GM19193 (cell line): ENCODE results near the gene RPUSD1.
A peak's percentile ranks its signal among the peaks of the same experiment; 100 is the strongest.

Experiments
- POLR2A ChIP-seq: IDR thresholded peaks from 4 replicates; pipeline ENCODE4 v1.6.1; 2011; ENCODE audit not compliant: insufficient read depth, insufficient read length; ENCODE audit errors: extremely low read depth

The RPUSD1 gene

DNA sequence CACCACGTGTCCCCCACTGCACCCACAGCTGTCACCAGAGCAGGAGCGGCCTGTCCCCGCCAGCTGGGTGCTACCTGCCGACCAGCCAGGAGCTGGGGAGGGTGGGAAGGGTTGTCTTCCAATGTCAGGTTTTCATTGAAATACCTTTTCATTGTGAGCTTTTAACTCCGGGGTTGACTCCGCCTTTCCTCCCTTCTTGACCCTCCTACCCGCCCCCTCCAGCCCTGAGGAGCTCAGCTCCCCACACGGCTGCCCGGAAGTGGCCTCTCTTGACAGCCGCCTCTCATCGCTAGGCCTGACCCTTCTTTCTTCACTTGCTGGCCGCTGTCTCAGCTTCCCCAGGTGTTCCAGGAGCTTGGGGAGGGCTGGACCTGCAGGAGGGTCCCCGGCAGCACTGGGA lies 33.6 kb upstream of the RPUSD1 start:
- no peak for TF ChIP-seq POLR2A

DNA sequence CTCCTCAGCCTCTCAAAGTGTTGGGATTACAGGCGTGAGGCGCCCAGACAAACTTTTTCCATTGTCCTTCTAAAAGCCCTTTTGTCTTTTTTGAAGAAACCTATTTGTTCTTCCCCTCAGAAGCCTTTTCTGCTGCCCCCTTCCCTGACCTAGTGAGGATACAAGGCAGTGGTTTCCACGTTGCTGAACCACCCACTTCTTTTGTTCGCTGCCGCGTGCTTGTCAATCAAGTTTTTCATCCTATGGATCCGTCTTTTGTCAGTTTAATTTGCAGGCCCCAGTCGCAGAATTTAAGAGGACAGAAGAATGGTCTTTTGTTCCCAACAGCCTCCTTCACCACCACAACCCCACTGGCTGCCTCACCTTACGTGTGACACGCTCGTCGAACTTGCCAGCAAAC lies 32.6 kb upstream of the RPUSD1 start:
- no peak for TF ChIP-seq POLR2A

DNA sequence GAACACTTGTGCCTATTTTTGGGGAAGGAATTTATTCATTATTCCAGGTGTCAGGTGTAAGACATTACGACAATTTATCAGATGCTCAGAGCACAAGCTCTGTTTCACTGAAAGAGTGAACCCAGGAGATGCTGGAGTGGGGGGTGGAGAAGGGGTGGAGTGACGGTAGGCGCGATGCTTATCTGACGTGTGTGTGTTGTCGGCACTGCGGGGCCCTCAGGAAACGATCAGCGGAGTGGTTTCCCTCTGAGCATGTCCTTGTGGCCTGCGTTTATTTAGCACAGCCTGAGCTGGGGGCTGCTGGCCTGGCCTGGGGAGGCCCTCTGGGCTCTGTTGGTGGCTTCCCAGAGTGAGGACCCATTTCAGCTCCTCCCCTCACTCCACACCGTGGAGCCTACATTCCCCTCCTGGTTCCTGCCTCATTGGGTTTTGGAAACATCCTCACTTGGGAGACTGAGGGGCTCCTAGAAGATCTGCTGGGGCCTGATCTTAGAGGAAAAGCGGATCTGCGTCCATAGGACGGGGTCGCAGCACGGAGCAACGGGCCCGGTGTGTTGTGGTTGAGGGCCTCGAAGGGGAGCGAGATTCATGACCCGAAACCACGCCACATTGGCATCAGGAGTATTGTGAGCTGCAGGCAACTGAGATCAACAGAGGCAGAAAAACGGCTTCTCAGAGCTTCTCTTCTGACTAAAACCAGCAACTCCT lies 31.3 kb upstream of the RPUSD1 start:
- TF ChIP-seq POLR2A: no peak

- no peak for TF ChIP-seq POLR2A
These were observed 30.4 kb upstream of the RPUSD1 start for GRCh38 chr16:818592-818991.

- no peak for TF ChIP-seq POLR2A
These were observed 30.0 kb upstream of the RPUSD1 start for GRCh38 chr16:818132-818531.

- TF ChIP-seq POLR2A: no peak
These were observed 29.1 kb upstream of the RPUSD1 start for GRCh38 chr16:817001-817906.

- TF ChIP-seq POLR2A: no peak
These were observed 27.7 kb upstream of the RPUSD1 start for GRCh38 chr16:815861-816260.

DNA sequence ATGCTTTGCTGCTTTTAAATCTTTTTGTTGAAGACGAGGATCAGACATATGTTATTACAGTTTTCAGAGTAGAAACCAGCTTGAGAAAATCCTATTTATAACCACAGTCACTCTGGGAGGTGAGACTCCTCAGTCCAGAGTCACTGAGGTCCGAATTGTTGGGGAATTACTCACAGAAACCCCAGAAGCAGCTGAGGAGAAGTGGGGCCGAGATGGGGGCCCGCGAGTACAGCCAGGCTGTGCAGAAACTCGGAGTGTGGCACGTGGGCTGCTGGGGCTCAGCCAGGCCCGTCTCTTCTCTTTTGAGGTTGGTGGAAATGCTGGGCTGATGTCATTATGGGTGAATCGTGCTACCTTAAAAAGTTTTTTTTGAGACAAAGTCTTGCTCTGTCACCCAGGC lies 26.8 kb upstream of the RPUSD1 start:
- TF ChIP-seq POLR2A: no peak

DNA sequence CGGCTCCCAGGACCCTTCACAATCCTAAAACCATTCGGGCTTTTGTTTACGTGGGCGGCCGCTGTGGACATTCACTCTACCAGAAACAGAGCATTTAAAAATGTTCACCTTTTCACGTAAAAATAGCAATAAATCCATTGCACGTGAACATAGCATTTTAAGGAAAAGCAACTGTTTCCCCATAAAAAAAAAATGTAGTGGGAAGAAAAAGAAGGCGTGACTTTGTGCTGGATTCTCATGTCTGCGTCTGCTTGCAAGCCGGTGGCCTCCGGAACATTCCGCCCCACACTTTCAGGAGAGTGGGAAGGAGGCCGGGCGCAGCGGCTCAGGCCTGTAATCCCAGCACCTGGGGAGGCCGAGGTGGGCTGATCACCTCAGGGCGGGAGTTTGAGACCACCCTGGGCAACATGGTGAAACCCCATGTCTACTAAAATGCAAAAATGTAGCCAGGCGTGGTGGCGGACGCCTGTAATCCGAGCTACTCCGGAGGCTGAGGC lies 25.8 kb upstream of the RPUSD1 start:
- TF ChIP-seq POLR2A: no peak

DNA sequence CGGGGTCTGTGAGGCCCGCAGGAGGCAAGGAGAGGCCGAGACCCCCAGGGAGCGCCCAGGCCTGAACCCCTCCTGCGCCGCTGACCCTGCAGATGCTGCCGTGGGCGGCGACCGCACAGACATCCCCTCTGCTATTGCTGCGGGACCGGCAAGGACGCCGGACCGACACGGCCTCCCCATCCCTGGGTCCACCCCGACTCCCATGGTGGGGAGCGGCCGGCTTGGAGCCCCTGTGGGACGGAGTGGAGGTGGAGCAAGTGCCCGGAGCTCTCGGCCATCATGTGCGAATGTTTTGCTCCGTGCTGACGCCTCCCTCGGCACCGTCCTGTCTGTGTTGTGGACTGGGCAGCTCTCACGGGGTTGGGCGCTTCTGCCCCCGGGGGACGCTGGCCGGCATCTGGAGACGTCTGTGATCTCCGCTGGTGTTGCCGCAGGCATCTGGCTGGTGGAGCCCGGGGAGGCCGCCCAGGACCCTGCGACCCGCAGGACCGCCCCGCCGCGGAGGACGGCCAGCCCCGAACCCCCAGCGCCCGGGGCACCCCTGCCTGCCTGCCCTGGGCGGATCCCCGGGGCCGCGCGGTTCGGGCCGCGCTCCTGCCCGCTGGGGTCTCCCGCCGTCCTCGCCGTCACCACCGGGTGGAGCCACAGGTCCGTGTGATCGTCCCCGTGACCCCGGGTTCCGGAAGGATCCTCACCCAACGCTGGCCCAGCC lies 25.2 kb upstream of the RPUSD1 start:
- no peak for TF ChIP-seq POLR2A

DNA sequence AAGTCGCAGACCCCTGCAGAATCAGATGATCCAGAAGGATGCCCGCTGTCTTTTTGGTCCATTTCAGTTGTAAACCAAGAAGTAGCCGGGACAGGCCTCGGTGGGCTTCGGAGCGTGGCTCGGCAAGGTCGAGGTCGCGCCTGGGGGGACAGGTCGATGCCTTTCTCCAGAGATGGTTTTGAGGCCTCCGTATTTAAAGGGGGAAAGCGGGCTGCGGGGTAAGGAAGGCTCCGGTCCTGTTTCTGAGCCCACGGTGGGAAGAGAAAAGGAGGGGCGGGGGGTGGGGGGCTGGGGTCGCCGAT lies 19.9 kb upstream of the RPUSD1 start:
- TF ChIP-seq POLR2A: no peak

DNA sequence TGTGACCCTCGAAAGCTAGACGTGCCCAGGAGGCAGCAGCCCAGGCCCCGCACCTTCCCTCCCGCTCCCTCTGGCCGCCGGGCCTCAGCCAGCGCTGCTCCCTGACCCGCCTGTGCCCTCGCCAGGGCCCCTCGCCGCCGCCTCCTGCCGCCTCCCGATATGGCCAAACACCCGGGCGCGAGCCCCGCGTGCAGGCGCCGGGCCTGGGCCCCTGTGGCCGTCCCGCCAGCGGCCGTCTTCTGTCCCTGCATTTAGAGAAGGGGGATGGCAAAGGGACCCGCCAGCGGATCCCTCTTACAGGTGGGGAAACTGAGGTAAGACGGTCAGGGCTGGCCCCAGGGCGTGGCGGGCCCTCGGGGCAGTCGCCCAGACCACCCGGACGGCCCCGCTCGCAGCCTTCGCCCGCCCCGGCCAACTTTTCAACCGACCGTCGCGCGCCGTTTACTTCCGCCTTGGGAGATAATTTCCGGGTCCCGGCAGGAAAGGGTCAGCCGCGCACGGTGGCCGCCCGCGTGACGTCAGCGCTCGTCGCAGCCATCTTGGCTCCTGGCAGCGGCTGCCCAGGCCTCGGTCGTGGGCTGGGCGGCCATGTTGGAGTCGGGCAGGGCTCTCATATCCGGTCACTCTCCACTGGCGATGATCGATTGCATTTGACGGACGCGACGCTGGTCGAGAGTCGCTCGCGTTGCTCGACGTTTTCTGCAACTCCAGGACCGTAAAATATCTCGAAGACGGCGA lies 19.3 kb upstream of the RPUSD1 start:
- TF ChIP-seq POLR2A: peak; percentile 88

DNA sequence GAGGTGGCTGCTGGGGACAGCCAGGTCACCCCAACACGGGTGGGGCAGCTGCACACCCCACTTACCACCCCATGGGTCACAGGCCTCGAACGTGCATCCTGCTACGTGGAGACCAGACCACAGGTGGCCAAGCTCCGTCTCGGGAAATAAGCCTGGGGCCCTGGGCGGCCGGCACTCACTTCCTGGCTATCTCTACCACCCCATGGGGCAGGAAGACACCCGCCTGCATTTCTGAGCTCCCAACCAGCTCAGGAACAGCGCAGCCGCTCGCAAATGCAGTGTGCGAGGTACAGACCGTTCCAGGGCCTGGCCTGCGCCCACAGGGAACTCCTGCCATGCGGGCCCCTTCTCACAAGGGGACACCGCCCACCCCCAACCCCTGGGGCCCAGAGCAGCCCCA lies 17.3 kb upstream of the RPUSD1 start:
- TF ChIP-seq POLR2A: no peak

GRCh38 chr16:804193-805048 lies 16.2 kb upstream of the RPUSD1 start:
- TF ChIP-seq POLR2A: no peak
